Measurements from ENCODE around the gene AOX1. TPM values are rescaled to one million over a fixed set of nuclear protein-coding genes. Genes with fewer than 3 reads are reported as not detected.

AOX1 gene
- total RNA-seq, 1 experiment from 2014 or later: 3.5 TPM

DNA sequence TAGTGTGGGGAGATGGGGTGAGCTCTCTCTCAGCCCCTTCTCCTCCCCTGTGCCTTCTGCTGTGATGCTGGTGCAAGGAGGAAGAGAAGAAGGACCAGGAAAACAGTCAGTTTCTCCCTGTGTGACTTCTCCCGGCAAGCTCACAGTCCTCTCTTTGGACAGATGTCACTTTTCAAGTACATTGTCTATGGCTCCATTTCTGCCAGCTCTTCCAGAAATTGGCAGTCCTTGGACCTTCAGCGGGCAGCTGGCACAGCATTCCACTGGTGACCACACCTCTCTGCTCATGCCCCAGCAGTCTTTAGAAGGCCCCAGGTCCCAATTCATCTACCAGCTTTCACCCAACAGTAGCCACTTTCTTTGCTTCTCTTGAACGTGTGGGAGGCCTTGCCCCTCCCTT lies 63.9 kb downstream of the AOX1 start:
- no peak overlapping the region for H3K23ac ChIP-seq (ENCODE audit: insufficient read length, low read depth, low read length)
- TF ChIP-seq CTCF (conservative IDR thresholded peaks at IDR 0.05): no peak
- H2BK20ac ChIP-seq (ENCODE audit: low read depth, low read length, poor library complexity, severe bottlenecking): no peak overlapping the region
- no peaks in the 10 kb centered on the region for H3K4me1 ChIP-seq (ENCODE audit: insufficient read depth, low read length)
- peaks cover 20 to 23% of the 10 kb centered on the region in 2 experiments for H3K4me1 Mint-ChIP-seq
- no peak overlapping the region for H3K56ac ChIP-seq (ENCODE audit: insufficient read length, low read depth, low read length)
- H4K5ac ChIP-seq (ENCODE audit: insufficient read length, low read depth, low read length): no peak overlapping the region
- H3K4me3 Mint-ChIP-seq: no peak overlapping the region
- H2BK15ac ChIP-seq (ENCODE audit: low read depth, low read length): no peak overlapping the region
- H3K27me3 ChIP-seq (ENCODE audit: insufficient read depth, low read length): no peaks in the 10 kb centered on the region
- no CpG with 5 or more reads among the region's 3 CpGs for WGBS (ENCODE audit: extremely low coverage, insufficient read length, low lambda C conversion rate)
- no peaks in the 10 kb centered on the region for H3K9me3 ChIP-seq (ENCODE audit: control insufficient read depth, low read depth, low read length)
- no peak overlapping the region for H3K4ac ChIP-seq (ENCODE audit: low read depth, low read length)
- DNase-seq: no peak
- no peak overlapping the region for H2BK120ac ChIP-seq (ENCODE audit: low read depth, low read length, poor library complexity, severe bottlenecking)
- no peak overlapping the region for H2BK12ac ChIP-seq (ENCODE audit: insufficient read length, low read depth, low read length)
- peaks cover 9 to 34% (median 15%) of the 10 kb centered on the region in 3 experiments; a peak in 6 of 7 replicates for H3K36me3 Mint-ChIP-seq (ENCODE audit: insufficient read depth in 1 of 3, low read depth in 3 of 3)
- H3K14ac ChIP-seq (ENCODE audit: insufficient read depth, low read length): no peak overlapping the region
- H2BK5ac ChIP-seq (ENCODE audit: insufficient read length, low read length): no peak overlapping the region
- no peak overlapping the region for H3T11ph ChIP-seq (ENCODE audit: low read length)
- no peaks in the 10 kb centered on the region for H3K79me1 ChIP-seq (ENCODE audit: insufficient read depth, low read depth, low read length, poor library complexity, severe bottlenecking)
- H4K20me1 ChIP-seq (ENCODE audit: control insufficient read depth, insufficient read depth, insufficient read length): no peaks in the 10 kb centered on the region
- no peak overlapping the region for H2AFZ ChIP-seq (ENCODE audit: low read length)
- H4K8ac ChIP-seq (replicated peaks; ENCODE audit: insufficient read length, low read depth, low read length): no peak overlapping the region
- no peak overlapping the region for H2AK5ac ChIP-seq (ENCODE audit: insufficient read length, low read length)
- no peaks in the 10 kb centered on the region for H3K23me2 ChIP-seq (ENCODE audit: insufficient read length, low read depth, low read length, poor library complexity, severe bottlenecking)
- H3K27ac Mint-ChIP-seq: peak overlapping the region in 2 of 3 experiments; percentile 83 to 92; a peak in 4 of 7 replicates
- no peak overlapping the region for H4K91ac ChIP-seq (ENCODE audit: insufficient read length, low read depth, low read length)
- H3K9ac ChIP-seq (ENCODE audit: extremely low read depth, insufficient read length, low read length): no peak overlapping the region
- H3K27me3 Mint-ChIP-seq (ENCODE audit: low read depth): no peaks in the 10 kb centered on the region; the same call in none of the 2 replicates
- no peaks in the 10 kb centered on the region for H3K79me2 ChIP-seq (ENCODE audit: insufficient read depth, low read length)
- no peak overlapping the region for H3K27ac ChIP-seq (ENCODE audit: insufficient read length, low read depth, low read length)
- no peak overlapping the region for H3K18ac ChIP-seq (ENCODE audit: insufficient read length, low read depth, low read length)
- peaks cover 0 to 5% of the 10 kb centered on the region in 2 experiments; a peak in 1 of 5 replicates for H3K9me3 Mint-ChIP-seq
- no peak overlapping the region for H3K4me2 ChIP-seq (ENCODE audit: insufficient read depth, insufficient read length, low read length)

All from H9 (cell line).